Ecto neural progenitor cell (in vitro differentiated cells): Measurements from ENCODE around the gene PTK7.
A peak's percentile ranks its signal among the peaks of the same experiment; 100 is the strongest.
"Not testable (repeated sequence)": the region's sequence is repeated elsewhere in the genome, so short reads cannot be mapped to it uniquely, and the experiment has no call there.

Experiments used
- DNase-seq: peaks from one replicate; pipeline ENCODE4 v3.0.0-alpha.2; 2018; ENCODE audit warnings: low spot score

Gene PTK7

DNA sequence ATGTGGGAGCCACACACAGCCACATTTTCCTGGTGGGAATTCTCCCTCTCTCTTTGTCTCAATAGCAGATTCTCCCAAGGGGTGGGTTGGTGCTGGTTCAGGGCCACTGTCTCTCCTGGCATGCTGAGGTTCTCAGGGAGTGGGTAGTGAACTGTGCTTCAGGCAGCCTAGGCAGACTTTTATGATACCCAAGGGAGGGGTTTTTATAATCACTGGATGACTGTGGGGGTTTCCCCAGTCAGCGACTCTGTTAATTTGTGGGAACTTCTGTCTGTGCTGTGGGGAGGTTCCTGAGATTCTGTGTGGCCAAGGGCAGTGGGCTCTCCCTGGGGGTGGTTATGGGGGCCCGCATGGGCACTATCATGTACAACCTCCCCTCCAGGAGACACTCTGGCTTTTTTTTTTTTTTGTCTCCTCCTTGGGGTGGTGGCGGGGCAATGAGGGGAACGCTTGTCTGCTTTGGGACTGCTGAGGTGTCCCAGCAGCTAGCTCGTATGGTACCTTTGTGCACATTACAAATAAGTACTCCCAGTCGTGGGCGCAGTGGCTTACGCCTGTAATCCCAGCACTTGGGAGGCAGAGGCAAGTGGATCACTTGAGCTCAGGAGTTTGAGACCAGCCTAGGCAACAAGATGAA is 10.0 kb downstream of the PTK7 start:
- DNase-seq: no peak

DNA sequence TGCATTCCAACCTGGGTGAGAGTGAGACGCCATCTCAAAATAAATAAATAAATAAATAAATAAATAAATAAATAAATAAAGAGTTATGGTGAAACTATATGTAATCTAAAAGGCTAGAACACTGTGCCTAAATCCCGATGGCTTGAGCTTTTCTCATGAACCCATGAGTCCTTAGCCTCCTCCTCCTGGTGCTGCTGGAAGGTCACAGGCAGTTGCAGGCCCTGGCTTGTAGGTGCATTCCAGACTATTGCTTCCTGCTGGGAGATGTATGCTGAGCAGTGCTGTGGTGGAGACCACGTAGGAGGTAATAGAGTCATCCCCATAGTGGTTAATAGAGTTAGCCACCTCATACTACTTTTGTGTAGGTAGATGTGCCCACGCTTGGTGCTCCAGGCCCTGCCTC is 12.5 kb downstream of the PTK7 start:
- DNase-seq: no peak

- peak; percentile 52 for DNase-seq
Observed at GRCh38 chr6:43089467-43089866, 13.4 kb downstream of the PTK7 start.

GRCh38 chr6:43089874-43090558 is 13.9 kb downstream of the PTK7 start:
- DNase-seq: peak; percentile 49

DNA sequence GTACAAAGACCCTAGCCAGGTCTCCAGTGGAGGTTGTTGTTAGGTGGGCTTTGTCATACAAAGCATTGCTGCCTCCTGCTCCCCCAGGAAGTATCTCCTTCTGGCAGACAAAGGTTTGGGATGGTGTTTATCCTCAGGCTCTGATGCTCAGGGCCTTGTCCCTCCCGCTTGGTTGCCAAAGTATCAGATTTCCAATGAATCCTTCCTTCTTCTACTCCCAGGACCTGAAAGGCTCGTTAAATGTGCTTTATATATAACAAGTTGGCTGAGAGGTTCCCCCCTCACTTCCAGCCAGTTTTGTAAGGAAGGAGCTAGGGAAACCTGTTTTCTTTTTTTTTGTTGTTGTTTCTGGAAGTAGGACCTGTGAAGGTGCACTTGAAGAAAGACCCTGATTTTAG is 14.4 kb downstream of the PTK7 start:
- no peak for DNase-seq

- no peak for DNase-seq
Observed at GRCh38 chr6:43091020-43091419, 14.9 kb downstream of the PTK7 start.

DNA sequence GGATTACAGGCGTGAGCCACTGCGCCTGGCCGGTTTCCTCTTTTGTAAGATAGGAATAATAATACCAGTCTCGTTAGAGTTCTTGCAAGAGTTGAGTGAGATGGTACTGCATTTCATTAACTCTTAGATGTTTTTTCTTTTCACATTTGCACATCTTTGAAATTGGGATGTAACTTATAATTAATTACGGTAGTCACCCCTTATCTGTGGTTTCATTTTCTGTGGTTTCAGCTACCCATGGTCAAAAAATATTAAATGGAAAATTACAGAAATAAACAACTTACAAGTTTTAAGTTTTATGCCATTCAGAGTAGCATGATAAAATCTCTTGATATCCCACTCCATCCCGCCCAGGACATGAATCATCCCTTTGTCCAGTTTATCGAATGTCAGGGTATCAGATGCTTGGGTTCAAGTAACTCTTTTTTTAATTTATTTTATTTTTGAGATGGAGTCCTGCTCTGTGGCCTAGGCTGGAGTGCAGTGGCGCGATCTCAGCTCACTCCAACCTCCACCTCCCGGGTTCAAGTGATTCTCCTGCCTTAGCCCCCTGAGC is 15.4 kb downstream of the PTK7 start:
- no peak for DNase-seq

- DNase-seq: no peak
Observed at GRCh38 chr6:43092635-43093034, 16.5 kb downstream of the PTK7 start.

DNA sequence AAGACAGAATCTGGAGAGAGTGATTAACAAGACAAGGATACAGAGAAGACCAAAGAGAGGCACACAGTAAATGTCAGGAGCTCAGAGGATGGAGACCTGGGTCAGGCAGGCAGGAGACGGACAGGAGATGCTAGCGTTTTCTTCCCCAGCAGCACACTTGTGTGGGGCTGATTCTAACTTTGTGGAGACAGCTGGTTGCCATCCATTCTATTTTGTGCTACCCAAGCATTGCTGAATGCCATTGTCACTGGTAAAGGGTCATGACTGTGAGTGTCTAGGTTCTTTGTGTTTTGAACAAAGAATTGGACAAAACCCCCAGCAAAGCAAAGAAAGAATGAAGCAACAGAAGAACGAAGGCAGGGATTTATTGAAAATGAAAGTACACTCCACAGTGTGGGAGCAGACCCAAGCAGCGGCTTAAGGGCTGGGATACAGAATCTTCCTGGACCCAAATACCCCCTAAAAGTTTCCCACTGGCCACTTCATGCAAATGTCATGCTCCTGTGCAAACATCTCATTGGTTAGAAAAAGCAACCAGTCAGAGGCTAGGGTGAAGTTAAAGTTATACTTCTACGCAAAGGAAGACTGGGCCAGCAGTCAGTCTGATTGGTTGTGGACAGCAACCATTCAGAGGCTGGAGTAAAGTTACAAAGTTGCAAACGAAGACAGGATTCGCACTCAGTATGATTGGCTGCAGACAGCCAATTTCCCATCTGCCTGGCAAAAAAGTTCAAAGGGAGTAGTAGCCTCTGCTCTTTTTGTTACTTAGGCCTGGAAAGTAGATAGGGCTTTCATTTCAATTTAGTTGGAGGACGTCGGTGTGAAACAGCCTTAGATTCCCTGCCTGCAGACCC is 17.5 kb downstream of the PTK7 start:
- no peak for DNase-seq

- DNase-seq: peak; percentile 54
Observed at GRCh38 chr6:43095939-43096338, 19.8 kb downstream of the PTK7 start.

- peak; percentile 64 for DNase-seq
Observed at GRCh38 chr6:43096451-43097097, 20.5 kb downstream of the PTK7 start.

DNA sequence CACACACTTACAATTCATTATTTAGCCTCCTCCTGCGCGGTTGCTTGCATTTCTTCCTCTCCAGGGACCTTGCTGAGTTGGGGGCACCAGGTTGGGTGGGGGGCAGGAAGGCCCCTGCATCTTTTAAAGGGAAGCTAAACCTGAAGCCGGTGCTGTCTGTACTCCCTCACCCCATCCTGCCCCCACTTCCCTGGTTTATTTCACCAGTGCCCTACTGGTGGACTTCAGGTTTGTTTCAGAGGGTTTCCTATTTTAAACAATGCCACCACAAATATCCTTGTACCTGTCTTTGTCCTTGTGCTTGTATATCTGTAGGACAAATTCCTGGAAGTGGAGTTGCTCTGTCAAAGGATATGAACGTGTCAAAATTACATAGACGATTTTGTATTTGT is 21.0 kb downstream of the PTK7 start:
- no peak for DNase-seq

DNA sequence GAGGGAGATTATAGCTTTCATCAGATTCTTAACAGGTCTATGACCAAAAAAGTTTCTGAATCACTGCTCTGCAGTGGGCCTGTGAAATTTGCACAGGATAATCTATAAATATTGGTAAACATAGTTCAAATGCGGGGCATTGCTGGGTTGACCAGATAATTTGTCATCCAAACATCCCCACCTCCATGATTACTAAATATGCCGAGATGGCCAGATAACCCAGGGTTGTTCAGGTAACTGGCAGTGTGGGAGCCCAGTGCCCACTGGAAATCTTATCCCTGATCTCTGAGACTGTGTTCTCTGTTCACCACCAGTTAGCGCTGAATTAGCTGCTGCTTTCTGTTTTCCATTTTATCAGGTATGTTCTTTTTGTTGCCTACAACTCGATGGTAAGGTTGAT is 21.4 kb downstream of the PTK7 start:
- no peak for DNase-seq

DNA sequence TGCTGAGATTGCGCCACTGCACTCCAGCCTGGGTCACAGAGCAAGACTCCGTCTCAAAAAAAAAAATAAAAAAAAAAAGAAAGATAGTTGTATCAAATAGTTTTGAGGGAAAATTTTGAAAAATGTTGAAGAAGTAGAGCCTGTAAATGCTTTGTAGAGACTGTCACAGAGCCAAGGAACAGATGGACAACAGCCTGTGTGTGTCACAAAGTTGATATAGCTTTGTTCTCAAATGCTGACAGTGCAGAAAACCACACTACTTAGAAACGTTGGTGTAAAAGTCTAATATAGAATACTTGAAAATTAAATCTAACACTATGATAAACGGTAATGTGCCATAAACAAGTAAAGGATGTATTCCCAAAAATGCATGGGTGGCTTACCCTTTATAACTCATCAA is 25.4 kb downstream of the PTK7 start:
- no peak for DNase-seq

GRCh38 chr6:43103253-43103876 is 27.3 kb downstream of the PTK7 start:
- DNase-seq: no peak

DNA sequence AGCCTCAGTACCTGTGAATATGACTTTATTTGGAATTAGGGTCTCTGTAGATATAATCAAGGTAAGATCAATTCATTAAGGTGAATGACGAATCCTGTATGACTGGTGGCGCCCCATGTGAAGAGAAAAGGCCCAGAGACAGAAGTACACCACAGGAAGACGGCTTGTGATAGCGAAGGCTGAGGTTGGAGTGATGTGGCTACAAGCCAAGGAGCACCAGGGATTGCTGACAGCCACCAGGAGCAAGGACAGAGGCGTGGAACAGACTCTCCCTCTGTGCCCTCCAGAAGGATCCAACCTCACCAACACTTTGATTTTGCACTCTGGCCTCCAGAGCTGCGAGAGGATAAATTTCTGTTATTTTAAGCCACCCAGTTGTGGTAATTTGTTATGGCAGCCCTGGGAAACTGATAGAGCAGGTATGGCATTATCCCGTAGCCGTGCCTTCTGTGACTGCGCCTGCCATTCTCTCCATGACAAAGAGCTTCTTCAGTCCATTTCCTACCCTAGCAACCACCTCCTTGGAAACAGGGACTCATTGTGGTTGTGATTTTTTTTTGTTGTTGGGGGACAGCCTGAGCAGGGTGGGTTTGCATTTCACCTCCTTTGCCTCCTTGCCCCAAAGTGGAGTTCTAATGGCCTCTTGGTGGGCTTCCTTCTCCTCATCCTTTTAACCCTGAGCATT is 29.6 kb downstream of the PTK7 start:
- no peak for DNase-seq

GRCh38 chr6:43107344-43108062 is 31.4 kb downstream of the PTK7 start:
- no peak for DNase-seq

GRCh38 chr6:43113431-43114260 is 37.5 kb downstream of the PTK7 start:
- DNase-seq: no peak

GRCh38 chr6:43115365-43115764 is 39.3 kb downstream of the PTK7 start:
- DNase-seq: no peak

DNA sequence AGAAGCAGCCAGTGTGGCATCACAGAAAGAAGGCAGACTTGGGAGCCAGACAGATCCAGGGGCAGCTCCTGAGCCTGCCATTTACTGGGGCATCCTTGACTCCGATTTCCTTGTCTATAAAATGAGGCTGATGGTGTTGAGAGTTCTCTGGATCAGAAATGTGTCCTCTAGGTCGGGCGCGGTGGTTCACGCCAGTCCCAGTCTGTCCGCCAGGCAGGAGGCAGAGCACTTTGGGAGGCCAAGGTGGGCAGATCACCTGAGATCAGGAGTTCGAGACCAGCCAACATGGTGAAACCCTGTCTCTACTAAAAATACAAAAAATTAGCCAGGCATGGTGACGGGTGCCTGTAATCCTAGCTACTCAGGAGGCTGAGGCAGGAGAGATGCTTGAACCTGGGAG is 41.4 kb downstream of the PTK7 start:
- DNase-seq: not testable (repeated sequence)
